ENCODE results near the gene ACP5. TPM values are rescaled to one million over a fixed set of nuclear protein-coding genes. Genes with fewer than 3 reads are reported as not detected.

The ACP5 gene
- total and polyA plus RNA-seq, 2 of the 8 experiments (the other 6 are each of a cell fraction or from before 2014, with no cell fraction given): 9.0 to 14.3 TPM

DNA sequence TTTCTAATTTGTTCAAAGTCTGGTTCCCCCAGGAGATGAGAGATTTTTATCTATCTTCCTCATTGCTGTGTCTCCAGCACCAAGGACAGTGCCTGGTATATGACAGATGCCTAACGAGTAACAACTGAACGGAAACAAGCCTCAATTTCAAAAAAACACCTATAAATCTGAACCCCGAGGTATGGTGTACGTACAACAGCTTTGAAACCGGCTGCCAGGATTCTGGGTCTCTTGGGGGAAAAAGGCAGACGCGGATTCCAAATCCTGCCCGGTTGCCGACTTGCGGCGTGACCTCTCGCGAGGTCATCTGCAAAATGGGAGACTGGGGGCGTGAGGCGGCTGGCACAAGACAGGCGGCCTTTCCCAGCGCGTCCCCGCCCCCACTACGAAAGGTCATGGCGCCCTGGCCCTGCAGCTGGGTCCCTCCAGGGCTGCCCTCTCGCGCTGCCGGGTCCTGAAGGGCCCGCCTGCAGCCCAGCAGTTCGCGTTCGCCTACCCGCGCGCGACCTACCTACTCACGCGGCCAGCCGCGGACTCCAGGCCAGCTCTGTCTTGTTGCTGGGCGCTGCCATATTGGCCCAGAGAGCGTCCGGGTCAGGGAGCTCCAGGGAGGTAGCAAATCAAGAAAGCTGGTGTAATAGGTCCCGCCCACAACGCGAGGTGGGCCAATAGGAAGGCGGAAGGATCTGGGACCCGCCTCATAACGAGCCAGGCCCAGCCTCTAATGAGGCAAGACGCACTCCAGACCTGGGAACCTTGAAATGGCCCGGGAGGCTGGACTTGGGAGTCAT lies 48.7 kb downstream of the ACP5 start, which contains the start of gene ECSIT:
ECSIT (minus strand) TSS at position 584 of the 791 bp plus-strand sequence. CDS start 9,964 bp downstream, outside the sequence.
- 2% methylated on average over 36 of the region's 47 CpGs; no CpG with 5 or more reads in 1 of the 2 experiments for WGBS, 2 experiments (ENCODE audit: extremely low coverage in 1 of 2, insufficient coverage in 1 of 2, insufficient read length in 1 of 2, insufficient replicate concordance in 2 of 2, low coverage in 1 of 2, low lambda C conversion rate in 2 of 2, missing lambda C conversion rate in 1 of 2)
- H3K4me3 ChIP-seq (ENCODE audit: extremely low read depth in 1 of 4, insufficient read depth in 2 of 4, low read depth in 3 of 4, low read length in 4 of 4): peak within 1 kb of the TSS; percentile 71 to 87 (median 82)
- H2AK5ac ChIP-seq (ENCODE audit: low read depth, low read length): no peak within 1 kb of the TSS
- H2AFZ ChIP-seq (ENCODE audit: low read length): no peak within 1 kb of the TSS
- H3K9me3 ChIP-seq (ENCODE audit: insufficient read depth in 2 of 2, low read depth in 1 of 2, low read length in 1 of 2): no peaks in the 10 kb centered on the region
- H4K5ac ChIP-seq (ENCODE audit: insufficient read length, low read depth, low read length): peak within 1 kb of the TSS; percentile 78
- no peak within 1 kb of the TSS for H3K56ac ChIP-seq (replicated peaks; ENCODE audit: insufficient read length, low read depth, low read length)
- H3K9ac ChIP-seq (replicated peaks in 1 of 4; ENCODE audit: extremely low read depth in 1 of 4, low read depth in 3 of 4, low read length in 3 of 4): peak within 1 kb of the TSS; percentile 65 to 93 (median 90)
- H4K20me1 ChIP-seq (replicated peaks in 1 of 2; ENCODE audit: control insufficient read depth in 1 of 2, insufficient read depth in 2 of 2, low read length in 2 of 2): no peaks in the 10 kb centered on the region
- peak; percentile 93 to 94 for DNase-seq (ENCODE audit: low read depth in 1 of 2, low spot score in 2 of 2)
- peak within 1 kb of the TSS; percentile 86; the same call in 1 of the 2 replicates for H3K27ac ChIP-seq (ENCODE audit: low read depth, low read length)
- H2BK12ac ChIP-seq (ENCODE audit: low read depth, low read length): no peak within 1 kb of the TSS
- no peak within 1 kb of the TSS for H3K14ac ChIP-seq (ENCODE audit: insufficient read length)
- CTCF ChIA-PET (ENCODE audit: partially characterized antibody): interaction anchor here (1.1 to 2.2 kb wide), 2 partner anchors 10 to 151 kb away, joined by 3 to 9 read pairs; partner anchors contain the start of gene CNN1
- peak within 1 kb of the TSS; percentile 55 to 72 for H3K4me2 ChIP-seq (ENCODE audit: insufficient read depth in 1 of 2, low read depth in 2 of 2, low read length in 2 of 2)
- H3K23ac ChIP-seq (ENCODE audit: insufficient read length): no peak within 1 kb of the TSS
- H2BK15ac ChIP-seq (ENCODE audit: low read length): no peak within 1 kb of the TSS
- peak within 1 kb of the TSS; percentile 100 for H4K8ac ChIP-seq (ENCODE audit: extremely low read depth, insufficient read depth, low read length)
- no peak within 1 kb of the TSS for H2BK20ac ChIP-seq (ENCODE audit: low read length)
- H3K18ac ChIP-seq (ENCODE audit: extremely low read depth, low read length): peak within 1 kb of the TSS; percentile 94
- H3K79me2 ChIP-seq (ENCODE audit: control insufficient read depth in 1 of 2, insufficient read depth in 2 of 2, low read length in 2 of 2): no peaks in the 10 kb centered on the region
- H3K23me2 ChIP-seq (ENCODE audit: low read depth, low read length): peaks cover 4% of the 10 kb centered on the region; the same call in 1 of the 2 replicates
- POLR2A ChIA-PET (ENCODE audit: partially characterized antibody): interaction anchor here (0.7 to 2.3 kb wide), 11 partner anchors 8 to 148 kb away, joined by 3 to 15 read pairs (median 4); partner anchors contain the start of genes CNN1, ELOF1 and ZNF653
- H3K27me3 ChIP-seq (replicated peaks in 1 of 4; ENCODE audit: control insufficient read depth in 3 of 4, extremely low read depth in 1 of 4, insufficient read depth in 3 of 4, low read length in 3 of 4): no peaks in the 10 kb centered on the region
- no peak within 1 kb of the TSS for H3K4ac ChIP-seq (replicated peaks; ENCODE audit: insufficient read length, low read depth, low read length)
- no peak within 1 kb of the TSS for H2BK120ac ChIP-seq (replicated peaks; ENCODE audit: low read depth, low read length)
- H3K79me1 ChIP-seq (ENCODE audit: low read depth, low read length): no peaks in the 10 kb centered on the region
- peak within 1 kb of the TSS; percentile 61 for H4K91ac ChIP-seq (replicated peaks; ENCODE audit: insufficient read length, low read length)
- FAIRE-seq: peak; percentile 63
- no peaks in the 10 kb centered on the region; a peak in 2 of 7 replicates for H3K4me1 ChIP-seq (replicated peaks in 1 of 4; ENCODE audit: control insufficient read depth in 3 of 4, insufficient read depth in 4 of 4, low read length in 3 of 4)
- no peaks in the 10 kb centered on the region for H3K36me3 ChIP-seq (ENCODE audit: control insufficient read depth in 2 of 4, insufficient read depth in 4 of 4, low read length in 3 of 4)
- peak within 1 kb of the TSS; percentile 96 for H2BK5ac ChIP-seq (ENCODE audit: low read depth, low read length)
- TF ChIP-seq KDM1A (IDR thresholded peaks at IDR 0.05; ENCODE audit: borderline replicate concordance, low read length): no peak
- no peak for TF ChIP-seq HDAC6 (IDR thresholded peaks at IDR 0.05; ENCODE audit: low read depth, low read length)
- peak; percentile 41 for TF ChIP-seq CEBPB (IDR thresholded peaks at IDR 0.05; ENCODE audit: low read depth, low read length)
- TF ChIP-seq, protein P1, sequence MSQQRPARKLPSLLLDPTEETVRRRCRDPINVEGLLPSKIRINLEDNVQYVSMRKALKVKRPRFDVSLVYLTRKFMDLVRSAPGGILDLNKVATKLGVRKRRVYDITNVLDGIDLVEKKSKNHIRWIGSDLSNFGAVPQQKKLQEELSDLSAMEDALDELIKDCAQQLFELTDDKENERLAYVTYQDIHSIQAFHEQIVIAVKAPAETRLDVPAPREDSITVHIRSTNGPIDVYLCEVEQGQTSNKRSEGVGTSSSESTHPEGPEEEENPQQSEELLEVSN (IDR thresholded peaks at IDR 0.05): no peak
- peak; percentile 18; the same call in 1 of the 2 replicates for TF ChIP-seq SP2 (IDR thresholded peaks at IDR 0.05; ENCODE audit: low read length)
- peak; percentile 81 for TF ChIP-seq KDM5A (IDR thresholded peaks at IDR 0.05; ENCODE audit: low read length)
- TF ChIP-seq SAP30 (IDR thresholded peaks at IDR 0.05; ENCODE audit: insufficient read depth, insufficient replicate concordance, low read length): peak; percentile 100
- peak; percentile 76; the same call in 1 of the 2 replicates for TF ChIP-seq SP1 (IDR thresholded peaks at IDR 0.05; ENCODE audit: low read depth, low read length)
- no peak for TF ChIP-seq NRF1 (IDR thresholded peaks at IDR 0.05; ENCODE audit: low read depth, low read length)
- TF ChIP-seq RXRA (IDR thresholded peaks at IDR 0.05; ENCODE audit: insufficient read depth, low read depth, low read length): no peak
- TF ChIP-seq CHD2 (IDR thresholded peaks at IDR 0.05; ENCODE audit: low read length): peak; percentile 86
- peak; percentile 66 to 91 for TF ChIP-seq POLR2A (IDR thresholded peaks at IDR 0.05; ENCODE audit: control extremely low read depth in 1 of 2, low read depth in 2 of 2, low read length in 2 of 2)

All from H1 (cell line).